GM12878 (cell line): Measurements from ENCODE around the gene POU3F3. TPM values are rescaled to one million over a fixed set of nuclear protein-coding genes. Genes with fewer than 3 reads are reported as not detected.

Source experiments
- ATAC-seq: fragments of 200-7000 bp; cut with Tn5 transposase; 3 replicates; pipeline ENCODE4 v1.9.1; 2020; ENCODE audit warnings: mild to moderate bottlenecking, moderate library complexity
- BruUV-seq: library from RNA; stranded (reverse); fragments of 400-500 nt; replicated peaks from 2 replicates; lab custom pipeline; 2021; lab: Mats Ljungman, UMichigan
- CTCF ChIA-PET: fragments of 300-600 bp; sonication (Branson Sonifier 250); formaldehyde crosslinking; extraction: SDS; loops from one replicate; lab custom pipeline; 2021; ENCODE audit warnings: inconsistent platforms; lab: Yijun Ruan, JAX
- POLR2A ChIA-PET: fragments of 350-600 bp; formaldehyde crosslinking; extraction: SDS; loops from one replicate; lab custom pipeline; 2021; ENCODE audit warnings: inconsistent platforms; lab: Charles Lee
- RAD21 ChIA-PET: fragments of 300-600 bp; sonication (Branson Sonifier 250); formaldehyde crosslinking; loops from one replicate; lab custom pipeline; 2023; ENCODE audit warnings: antibody characterized with exemption; ENCODE audit not compliant: unreplicated experiment; lab: Charles Lee
- SMC1A ChIA-PET: fragments of 300-600 bp; sonication (Branson Sonifier 250); formaldehyde crosslinking; loops from one replicate; lab custom pipeline; 2023; ENCODE audit not compliant: unreplicated experiment, uncharacterized antibody; lab: Charles Lee
- DNase-seq: peaks from one replicate; pipeline ENCODE4 v3.0.0-alpha.2; 2011; ENCODE audit warnings: low read depth, low spot score
- FAIRE-seq: peaks from 3 replicates; lab custom pipeline; 2011; peaks lifted over from hg19 to GRCh38; lab: Jason Lieb, UNC
- H2AFZ ChIP-seq: 2 replicates; pipeline ENCODE4 v1.6.0; 2011; ENCODE audit warnings: low read depth, low read length, control low read depth; ENCODE audit not compliant: control insufficient read depth
- H3K27ac ChIP-seq: 2 replicates; pipeline ENCODE4 v1.5.1; 2011; ENCODE audit warnings: control low read depth; ENCODE audit not compliant: control insufficient read depth, insufficient read depth
- H3K27me3 ChIP-seq, 2 experiments: replicated peaks in 1 of 2; 2 replicates each; pipeline versions ENCODE4 v1.6.0 to v1.6.1; 2011; ENCODE audit warnings: low read length in 1 of 2; ENCODE audit not compliant: control insufficient read depth in 2 of 2, insufficient read depth in 2 of 2
- H3K36me3 ChIP-seq, 2 experiments: 2 replicates each; pipeline ENCODE4 v1.5.1; 2011; ENCODE audit warnings: low read length in 1 of 2; ENCODE audit not compliant: control insufficient read depth in 2 of 2, insufficient read depth in 2 of 2
- H3K4me1 ChIP-seq: 2 replicates; pipeline ENCODE4 v1.6.1; 2011; ENCODE audit warnings: mild to moderate bottlenecking, low read length, moderate library complexity, mixed read lengths; ENCODE audit not compliant: control insufficient read depth, insufficient read depth
- H3K4me2 ChIP-seq: 2 replicates; pipeline ENCODE4 v1.6.0; 2011; ENCODE audit warnings: control low read depth; ENCODE audit not compliant: control insufficient read depth, insufficient read depth
- H3K4me3 ChIP-seq: fragments of 200-600 bp; sonication (generic); 2 replicates; pipeline ENCODE4 v1.5.1; 2016
- H3K79me2 ChIP-seq: 2 replicates; pipeline ENCODE4 v1.6.0; 2011; ENCODE audit warnings: low read length; ENCODE audit not compliant: control insufficient read depth, insufficient read depth
- H3K9ac ChIP-seq: 2 replicates; pipeline ENCODE4 v1.8.0; 2011; ENCODE audit warnings: low read length, control low read depth, mixed read lengths; ENCODE audit not compliant: control insufficient read depth, insufficient read depth
- H3K9me3 ChIP-seq: replicated peaks from 3 replicates; pipeline ENCODE4 v1.5.1; 2011; ENCODE audit warnings: mild to moderate bottlenecking, low read length; ENCODE audit not compliant: control insufficient read depth, insufficient read depth
- H4K20me1 ChIP-seq: 2 replicates; pipeline ENCODE4 v1.6.0; 2011; ENCODE audit not compliant: control insufficient read depth, insufficient read depth
- CHD2 ChIP-seq: IDR thresholded peaks from 2 replicates; pipeline ENCODE4 v1.6.1; 2011; ENCODE audit warnings: low read depth, low read length, improper control_type of control experiment, borderline replicate concordance
- EP300 ChIP-seq, 2 experiments: fragments of 150-350 bp in 1 of 2; IDR thresholded peaks; 2 replicates each; pipeline ENCODE4 v1.6.1; 2011 to 2012; ENCODE audit warnings: low read depth in 2 of 2, low read length in 2 of 2, borderline replicate concordance in 1 of 2, improper control_type of control experiment in 1 of 2, inconsistent platforms in 1 of 2; ENCODE audit not compliant: control insufficient read depth in 1 of 2
- IRF5 ChIP-seq: fragments of 450-650 bp; IDR thresholded peaks from 2 replicates; pipeline ENCODE4 v1.6.1; 2017; ENCODE audit warnings: borderline replicate concordance
- YY1 ChIP-seq: IDR thresholded peaks from 2 replicates; pipeline ENCODE4 v1.6.1; 2011; ENCODE audit warnings: low read depth, mild to moderate bottlenecking, low read length
- ZBTB4 ChIP-seq: fragments of 450-650 bp; formaldehyde crosslinking; IDR thresholded peaks from 2 replicates; pipeline ENCODE4 v1.4.0; 2022; ENCODE audit warnings: mild to moderate bottlenecking, moderate library complexity
- ZNF217 ChIP-seq: fragments of 450-650 bp; IDR thresholded peaks from 2 replicates; pipeline ENCODE4 v1.6.1; 2017; ENCODE audit warnings: antibody characterized with exemption, mild to moderate bottlenecking
- whole genome bisulfite sequencing: methylation state at CpG from one replicate; pipeline ENCODE4 v1.1.6; 2016; ENCODE audit warnings: low lambda C conversion rate; ENCODE audit not compliant: insufficient replicate concordance, insufficient coverage; ENCODE audit errors: missing lambda C conversion rate; 5-methylcytosine and 5-hydroxymethylcytosine counted together
- in situ Hi-C: fragments of 300-500 bp; cut with MboI; formaldehyde crosslinking; loops from 9 replicates; pipeline ENCODE4 v1.14.3; 2018; ENCODE audit warnings: mixed read lengths
- intact Hi-C: fragments of 100-400 bp; cut with micrococcal nuclease; formaldehyde crosslinking; loops from one replicate; pipeline ENCODE4 v1.14.2; 2022; ENCODE audit not compliant: unreplicated experiment
- polyA plus RNA-seq, 11 experiments: library from polyadenylated mRNA; depleted of rRNA in 4 of 11; unstranded in 6 of 11; stranded (reverse) in 5 of 11; fragments of >200 nt; fragmentation: Nextera tagmentation in 4 of 11; fragmentation: Illumina TruSeq in 1 of 11; extraction: Ambion mirVana in 4 of 11; extraction: Trizol in 1 of 11; gene quantifications; 1 replicate in 1 of 11; 2 replicates in 10 of 11; pipeline versions ENCODE4 v1.2.1 to v1.2.3, GENCODE V29; 2011 to 2016; ENCODE audit warnings: inconsistent platforms in 2 of 11, missing spikeins in 2 of 11, low read depth in 1 of 11
- total RNA-seq, 4 experiments: library from RNA; depleted of rRNA in 3 of 4; stranded (reverse); fragments of >200 nt in 3 of 4; fragmentation: Illumina TruSeq in 1 of 4; extraction: Trizol in 1 of 4; gene quantifications; 2 replicates each; pipeline versions ENCODE4 v1.2.1 to v1.2.3, GENCODE V29; 2013 to 2021

POU3F3 gene
- total and polyA plus RNA-seq, 10 of the 15 experiments (the other 5 are each of a cell fraction or from before 2014, with no cell fraction given): not detected

GRCh38 chr2:104890685-104891069 lies 36.8 kb downstream of the POU3F3 start:
- Histone ChIP-seq H3K79me2 (no peaks in the 10 kb centered on the region), H3K4me2 (no peak overlapping the region), H3K9me3 (no peaks in the 10 kb centered on the region), H3K27me3 (no peaks in the 10 kb centered on the region; a peak in 1 of 4 replicates), H3K9ac (no peak overlapping the region), H4K20me1 (no peaks in the 10 kb centered on the region), H2AFZ (no peak overlapping the region), H3K4me1 (no peaks in the 10 kb centered on the region), H3K4me3 (no peak overlapping the region), H3K36me3 (no peaks in the 10 kb centered on the region), H3K27ac (no peak overlapping the region)
- CTCF ChIA-PET: interaction anchor here (1.0 kb wide), 1 partner anchor 11 kb away, joined by 3 read pairs; no protein-coding TSS in a partner anchor
- POLR2A ChIA-PET: no interaction called here
- WGBS: 35% methylated on average over 10 of the region's 10 CpGs
- intact Hi-C loops: no loop called here
- RAD21 ChIA-PET: no interaction called here
- in situ Hi-C loops: no loop called here
- BruUV-seq: no TSS peak
- TF ChIP-seq ZNF217: no peak
- no peak for TF ChIP-seq YY1
- TF ChIP-seq CHD2: no peak
- TF ChIP-seq ZBTB4 (CRISPR knock-in tag): no peak
- no peak for TF ChIP-seq IRF5
- no peak for TF ChIP-seq EP300 (IDR thresholded peaks at IDR 0.05; ENCODE audit: borderline replicate concordance in 1 of 2, control insufficient read depth in 1 of 2, low read depth in 2 of 2, low read length in 2 of 2)
- DNase-seq: no peak
- ATAC-seq: no peak
- no peak for FAIRE-seq
- SMC1A ChIA-PET: no interaction called here
